ENCODE measurements around the gene AMMECR1. TPM values are rescaled to one million over a fixed set of nuclear protein-coding genes. Genes with fewer than 3 reads are reported as not detected.

Gene AMMECR1
- polyA plus RNA-seq, 2 donors, result 5.8 to 6.9 TPM

GRCh38 chrX:110173192-110174175 lies 144.4 kb downstream of the AMMECR1 start:
- Histone ChIP-seq H3K27me3 (ENCODE audit: control insufficient read depth in 1 of 2, insufficient read depth in 2 of 2, low read length in 2 of 2) (no peaks in the 10 kb centered on the region), H3K36me3 (ENCODE audit: control insufficient read depth in 2 of 2, insufficient read depth in 2 of 2, low read length in 1 of 2) (no peaks in the 10 kb centered on the region), H3K27ac (ENCODE audit: low read depth in 2 of 2, low read length in 1 of 2) (peak overlapping the region; percentile 47 to 76), H3K9me3 (ENCODE audit: control insufficient read depth in 2 of 2, insufficient read depth in 1 of 2, low read depth in 1 of 2, low read length in 1 of 2) (no peaks in the 10 kb centered on the region), H3K4me3 (ENCODE audit: low read depth in 1 of 2, low read length in 2 of 2) (no peak overlapping the region), H3K4me1 (ENCODE audit: control insufficient read depth in 2 of 2, insufficient read depth in 2 of 2, low read length in 1 of 2) (peaks cover 0 to 22% of the 10 kb centered on the region in 2 donors)
- WGBS, 2 donors, result 66 to 75% methylated on average over 19 of the region's 19 CpGs

GRCh38 chrX:110172215-110172614 lies 145.7 kb downstream of the AMMECR1 start:
- Histone ChIP-seq H3K27ac (ENCODE audit: low read depth in 2 of 2, low read length in 1 of 2) (no peak overlapping the region), H3K4me3 (ENCODE audit: low read depth in 1 of 2, low read length in 2 of 2) (no peak overlapping the region), H3K36me3 (ENCODE audit: control insufficient read depth in 2 of 2, insufficient read depth in 2 of 2, low read length in 1 of 2) (no peaks in the 10 kb centered on the region), H3K4me1 (ENCODE audit: control insufficient read depth in 2 of 2, insufficient read depth in 2 of 2, low read length in 1 of 2) (peaks cover 0 to 19% of the 10 kb centered on the region in 2 donors), H3K27me3 (ENCODE audit: control insufficient read depth in 1 of 2, insufficient read depth in 2 of 2, low read length in 2 of 2) (no peaks in the 10 kb centered on the region), H3K9me3 (ENCODE audit: control insufficient read depth in 2 of 2, insufficient read depth in 1 of 2, low read depth in 1 of 2, low read length in 1 of 2) (no peaks in the 10 kb centered on the region)
- WGBS, 2 donors, result 80 to 96% methylated on average over 10 of the region's 10 CpGs

GRCh38 chrX:110171442-110171841 lies 146.4 kb downstream of the AMMECR1 start:
- no peak overlapping the region for H3K27ac ChIP-seq (ENCODE audit: low read depth in 2 of 2, low read length in 1 of 2)
- H3K4me3 ChIP-seq (ENCODE audit: low read depth in 1 of 2, low read length in 2 of 2), result no peak overlapping the region
- WGBS, 2 donors, result 82 to 83% methylated on average over 5 of the region's 5 CpGs
- no peaks in the 10 kb centered on the region for H3K27me3 ChIP-seq (ENCODE audit: control insufficient read depth in 1 of 2, insufficient read depth in 2 of 2, low read length in 2 of 2)
- no peaks in the 10 kb centered on the region for H3K36me3 ChIP-seq (ENCODE audit: control insufficient read depth in 2 of 2, insufficient read depth in 2 of 2, low read length in 1 of 2)
- H3K9me3 ChIP-seq (ENCODE audit: control insufficient read depth in 2 of 2, insufficient read depth in 1 of 2, low read depth in 1 of 2, low read length in 1 of 2), result no peaks in the 10 kb centered on the region
- peaks cover 0 to 19% of the 10 kb centered on the region in 2 donors for H3K4me1 ChIP-seq (ENCODE audit: control insufficient read depth in 2 of 2, insufficient read depth in 2 of 2, low read length in 1 of 2)

GRCh38 chrX:110170029-110170428 lies 147.9 kb downstream of the AMMECR1 start:
- WGBS, 2 donors, result 84 to 98% methylated on average over 3 of the region's 3 CpGs
- peaks cover 0 to 10% of the 10 kb centered on the region in 2 donors for H3K4me1 ChIP-seq (ENCODE audit: control insufficient read depth in 2 of 2, insufficient read depth in 2 of 2, low read length in 1 of 2)
- H3K27ac ChIP-seq (ENCODE audit: low read depth in 2 of 2, low read length in 1 of 2), result no peak overlapping the region
- H3K36me3 ChIP-seq (ENCODE audit: control insufficient read depth in 2 of 2, insufficient read depth in 2 of 2, low read length in 1 of 2), result no peaks in the 10 kb centered on the region
- H3K4me3 ChIP-seq (ENCODE audit: low read depth in 1 of 2, low read length in 2 of 2), result no peak overlapping the region
- no peaks in the 10 kb centered on the region for H3K27me3 ChIP-seq (ENCODE audit: control insufficient read depth in 1 of 2, insufficient read depth in 2 of 2, low read length in 2 of 2)
- no peaks in the 10 kb centered on the region for H3K9me3 ChIP-seq (ENCODE audit: control insufficient read depth in 2 of 2, insufficient read depth in 1 of 2, low read depth in 1 of 2, low read length in 1 of 2)

GRCh38 chrX:110168585-110168984 lies 149.3 kb downstream of the AMMECR1 start:
- peaks cover 0 to 8% of the 10 kb centered on the region in 2 donors for H3K4me1 ChIP-seq (ENCODE audit: control insufficient read depth in 2 of 2, insufficient read depth in 2 of 2, low read length in 1 of 2)
- no peaks in the 10 kb centered on the region for H3K36me3 ChIP-seq (ENCODE audit: control insufficient read depth in 2 of 2, insufficient read depth in 2 of 2, low read length in 1 of 2)
- WGBS, 2 donors, result 83 to 89% methylated on average over 4 of the region's 4 CpGs
- H3K9me3 ChIP-seq (ENCODE audit: control insufficient read depth in 2 of 2, insufficient read depth in 1 of 2, low read depth in 1 of 2, low read length in 1 of 2), result no peaks in the 10 kb centered on the region
- H3K4me3 ChIP-seq (ENCODE audit: low read depth in 1 of 2, low read length in 2 of 2), result no peak overlapping the region
- no peak overlapping the region for H3K27ac ChIP-seq (ENCODE audit: low read depth in 2 of 2, low read length in 1 of 2)
- H3K27me3 ChIP-seq (ENCODE audit: control insufficient read depth in 1 of 2, insufficient read depth in 2 of 2, low read length in 2 of 2), result no peaks in the 10 kb centered on the region

- Histone ChIP-seq H3K36me3 (ENCODE audit: control insufficient read depth in 2 of 2, insufficient read depth in 2 of 2, low read length in 1 of 2) (no peaks in the 10 kb centered on the region), H3K4me3 (ENCODE audit: low read depth in 1 of 2, low read length in 2 of 2) (no peak overlapping the region), H3K9me3 (ENCODE audit: control insufficient read depth in 2 of 2, insufficient read depth in 1 of 2, low read depth in 1 of 2, low read length in 1 of 2) (no peaks in the 10 kb centered on the region), H3K4me1 (ENCODE audit: control insufficient read depth in 2 of 2, insufficient read depth in 2 of 2, low read length in 1 of 2) (peaks cover 0 to 4% of the 10 kb centered on the region in 2 donors), H3K27me3 (ENCODE audit: control insufficient read depth in 1 of 2, insufficient read depth in 2 of 2, low read length in 2 of 2) (no peaks in the 10 kb centered on the region), H3K27ac (ENCODE audit: low read depth in 2 of 2, low read length in 1 of 2) (no peak overlapping the region)
- 38 to 58% methylated on average over 9 of the region's 9 CpGs for WGBS, 2 donors
Observed at GRCh38 chrX:110167952-110168451, 149.9 kb downstream of the AMMECR1 start.

- H3K9me3 ChIP-seq (ENCODE audit: control insufficient read depth in 2 of 2, insufficient read depth in 1 of 2, low read depth in 1 of 2, low read length in 1 of 2), result no peaks in the 10 kb centered on the region
- H3K27ac ChIP-seq (ENCODE audit: low read depth in 2 of 2, low read length in 1 of 2), result no peak overlapping the region
- WGBS, 2 donors, result 44 to 48% methylated on average over 3 of the region's 3 CpGs
- H3K36me3 ChIP-seq (ENCODE audit: control insufficient read depth in 2 of 2, insufficient read depth in 2 of 2, low read length in 1 of 2), result no peaks in the 10 kb centered on the region
- H3K27me3 ChIP-seq (ENCODE audit: control insufficient read depth in 1 of 2, insufficient read depth in 2 of 2, low read length in 2 of 2), result no peaks in the 10 kb centered on the region
- no peaks in the 10 kb centered on the region for H3K4me1 ChIP-seq (ENCODE audit: control insufficient read depth in 2 of 2, insufficient read depth in 2 of 2, low read length in 1 of 2)
- no peak overlapping the region for H3K4me3 ChIP-seq (ENCODE audit: low read depth in 1 of 2, low read length in 2 of 2)
Observed at GRCh38 chrX:110163488-110163887, 154.4 kb downstream of the AMMECR1 start.

GRCh38 chrX:110162867-110163266 lies 155.0 kb downstream of the AMMECR1 start:
- H3K27ac ChIP-seq (ENCODE audit: low read depth in 2 of 2, low read length in 1 of 2), result no peak overlapping the region
- no peak overlapping the region for H3K4me3 ChIP-seq (ENCODE audit: low read depth in 1 of 2, low read length in 2 of 2)
- H3K4me1 ChIP-seq (ENCODE audit: control insufficient read depth in 2 of 2, insufficient read depth in 2 of 2, low read length in 1 of 2), result no peaks in the 10 kb centered on the region
- no peaks in the 10 kb centered on the region for H3K27me3 ChIP-seq (ENCODE audit: control insufficient read depth in 1 of 2, insufficient read depth in 2 of 2, low read length in 2 of 2)
- WGBS, 2 donors, result 36 to 41% methylated on average over 1 of the region's 1 CpG
- no peaks in the 10 kb centered on the region for H3K36me3 ChIP-seq (ENCODE audit: control insufficient read depth in 2 of 2, insufficient read depth in 2 of 2, low read length in 1 of 2)
- no peaks in the 10 kb centered on the region for H3K9me3 ChIP-seq (ENCODE audit: control insufficient read depth in 2 of 2, insufficient read depth in 1 of 2, low read depth in 1 of 2, low read length in 1 of 2)

- Histone ChIP-seq H3K27ac (ENCODE audit: low read depth in 2 of 2, low read length in 1 of 2) (peak overlapping the region in 1 of 2 donors; percentile 27), H3K27me3 (ENCODE audit: control insufficient read depth in 1 of 2, insufficient read depth in 2 of 2, low read length in 2 of 2) (no peaks in the 10 kb centered on the region), H3K4me3 (ENCODE audit: low read depth in 1 of 2, low read length in 2 of 2) (no peak overlapping the region), H3K4me1 (ENCODE audit: control insufficient read depth in 2 of 2, insufficient read depth in 2 of 2, low read length in 1 of 2) (no peaks in the 10 kb centered on the region), H3K9me3 (ENCODE audit: control insufficient read depth in 2 of 2, insufficient read depth in 1 of 2, low read depth in 1 of 2, low read length in 1 of 2) (no peaks in the 10 kb centered on the region), H3K36me3 (ENCODE audit: control insufficient read depth in 2 of 2, insufficient read depth in 2 of 2, low read length in 1 of 2) (no peaks in the 10 kb centered on the region)
- 88 to 98% methylated on average over 1 of the region's 1 CpG for WGBS, 2 donors
Observed at GRCh38 chrX:110162131-110162530, 155.8 kb downstream of the AMMECR1 start.

GRCh38 chrX:110161361-110161686 lies 156.6 kb downstream of the AMMECR1 start:
- no peak overlapping the region for H3K4me3 ChIP-seq (ENCODE audit: low read depth in 1 of 2, low read length in 2 of 2)
- H3K27me3 ChIP-seq (ENCODE audit: control insufficient read depth in 1 of 2, insufficient read depth in 2 of 2, low read length in 2 of 2), result no peaks in the 10 kb centered on the region
- no peak overlapping the region for H3K27ac ChIP-seq (ENCODE audit: low read depth in 2 of 2, low read length in 1 of 2)
- no peaks in the 10 kb centered on the region for H3K9me3 ChIP-seq (ENCODE audit: control insufficient read depth in 2 of 2, insufficient read depth in 1 of 2, low read depth in 1 of 2, low read length in 1 of 2)
- WGBS, 2 donors, result 59 to 100% methylated on average over 1 of the region's 1 CpG
- no peaks in the 10 kb centered on the region for H3K4me1 ChIP-seq (ENCODE audit: control insufficient read depth in 2 of 2, insufficient read depth in 2 of 2, low read length in 1 of 2)
- no peaks in the 10 kb centered on the region for H3K36me3 ChIP-seq (ENCODE audit: control insufficient read depth in 2 of 2, insufficient read depth in 2 of 2, low read length in 1 of 2)
